HepG2 (cell line): Measurements from ENCODE around the gene PNKD. TPM values are rescaled to one million over a fixed set of nuclear protein-coding genes. Genes with fewer than 3 reads are reported as not detected.
A peak's percentile ranks its signal among the peaks of the same experiment; 100 is the strongest.

ENCODE experiments used
- CCDC6 ChIP-seq: sonication (generic); formaldehyde crosslinking; IDR thresholded peaks from 2 replicates; pipeline ENCODE4 v1.8.1; 2022; ENCODE audit warnings: mild to moderate bottlenecking, missing genetic modification reagents, moderate library complexity
- CEBPB ChIP-seq: IDR thresholded peaks from 2 replicates; pipeline ENCODE4 v1.6.1; 2011; ENCODE audit warnings: low read depth, low read length, improper control_type of control experiment, borderline replicate concordance
- HES4 ChIP-seq: sonication (generic); formaldehyde crosslinking; IDR thresholded peaks from 2 replicates; pipeline ENCODE4 v1.9.0; 2021; ENCODE audit warnings: mild to moderate bottlenecking, missing genetic modification reagents, borderline replicate concordance
- IKZF4 ChIP-seq: sonication (generic); formaldehyde crosslinking; IDR thresholded peaks from 2 replicates; pipeline ENCODE4 v1.5.1; 2020; ENCODE audit warnings: borderline replicate concordance, mild to moderate bottlenecking, low read depth, missing genetic modification reagents; ENCODE audit errors: not compliant biosample characterization
- MLLT10 ChIP-seq: sonication (generic); formaldehyde crosslinking; IDR thresholded peaks from 2 replicates; pipeline ENCODE4 v1.4.0; 2020; ENCODE audit warnings: missing genetic modification reagents
- MYNN ChIP-seq: sonication (generic); formaldehyde crosslinking; IDR thresholded peaks from 2 replicates; pipeline ENCODE4 v1.4.0; 2020; ENCODE audit warnings: mild to moderate bottlenecking, low read depth, missing genetic modification reagents
- SALL2 ChIP-seq: sonication (generic); formaldehyde crosslinking; IDR thresholded peaks from 2 replicates; pipeline ENCODE4 v1.8.1; 2023; ENCODE audit warnings: mild to moderate bottlenecking, missing genetic modification reagents, inconsistent platforms
- THAP11 ChIP-seq: IDR thresholded peaks from 2 replicates; pipeline ENCODE4 v1.6.1; 2016; ENCODE audit warnings: missing biosample characterization, missing genetic modification reagents
- ZBTB46 ChIP-seq: sonication (generic); formaldehyde crosslinking; IDR thresholded peaks from 2 replicates; pipeline ENCODE4 v1.4.0; 2020; ENCODE audit warnings: mild to moderate bottlenecking, missing genetic modification reagents, borderline replicate concordance
- ZNF160 ChIP-seq: sonication (generic); formaldehyde crosslinking; IDR thresholded peaks from 2 replicates; pipeline ENCODE4 v1.8.0; 2022; ENCODE audit warnings: mild to moderate bottlenecking, inconsistent platforms, missing genetic modification reagents
- ZNF225 ChIP-seq: sonication (generic); formaldehyde crosslinking; IDR thresholded peaks from 2 replicates; pipeline ENCODE4 v1.4.0; 2020; ENCODE audit warnings: mild to moderate bottlenecking, missing genetic modification reagents
- ZNF367 ChIP-seq: sonication (generic); formaldehyde crosslinking; IDR thresholded peaks from 2 replicates; pipeline ENCODE4 v1.4.0; 2020; ENCODE audit warnings: missing genetic modification reagents, borderline replicate concordance
- ZNF446 ChIP-seq: sonication (generic); formaldehyde crosslinking; IDR thresholded peaks from 2 replicates; pipeline ENCODE4 v1.5.0; 2020; ENCODE audit warnings: mild to moderate bottlenecking, missing genetic modification reagents
- ZNF841 ChIP-seq: sonication (generic); formaldehyde crosslinking; IDR thresholded peaks from 2 replicates; pipeline ENCODE4 v1.8.1; 2023; ENCODE audit warnings: missing genetic modification reagents, borderline replicate concordance
- ZNF879 ChIP-seq: sonication (generic); formaldehyde crosslinking; IDR thresholded peaks from 2 replicates; pipeline ENCODE4 v1.8.1; 2023; ENCODE audit warnings: missing genetic modification reagents
- ZNF883 ChIP-seq: sonication (generic); formaldehyde crosslinking; IDR thresholded peaks from 2 replicates; pipeline ENCODE4 v1.5.1; 2020; ENCODE audit warnings: mild to moderate bottlenecking, missing genetic modification reagents; ENCODE audit errors: not compliant biosample characterization
- ZSCAN12 ChIP-seq: sonication (generic); formaldehyde crosslinking; IDR thresholded peaks from 2 replicates; pipeline ENCODE4 v1.9.0; 2021; ENCODE audit warnings: mild to moderate bottlenecking, missing genetic modification reagents
- polyA plus RNA-seq, 8 experiments: library from polyadenylated mRNA; depleted of rRNA in 3 of 8; stranded (reverse) in 7 of 8; unstranded in 1 of 8; fragments of >200 nt; fragmentation: Illumina TruSeq in 4 of 8; extraction: Trizol in 4 of 8; gene quantifications; 2 replicates each; pipeline versions ENCODE4 v1.2.1 to v1.2.3, GENCODE V29; 2011 to 2016; ENCODE audit warnings: low read depth in 4 of 8, missing spikeins in 1 of 8, mixed read lengths in 1 of 8; ENCODE audit not compliant: insufficient read depth in 1 of 8
- total RNA-seq, 5 experiments: library from RNA; depleted of rRNA; stranded (reverse); fragments of >200 nt; fragmentation: Illumina TruSeq; extraction: Trizol; gene quantifications; 2 replicates each; pipeline ENCODE4 v1.2.3, GENCODE V29; 2016; ENCODE audit warnings: low read depth in 1 of 5
- TF ChIP-seq, protein P1 (sequence below): sonication (generic); formaldehyde crosslinking; IDR thresholded peaks from 2 replicates; pipeline ENCODE4 v1.4.0; 2020; ENCODE audit warnings: mild to moderate bottlenecking, missing genetic modification reagents
- TF ChIP-seq, protein P2 (sequence below): sonication (generic); formaldehyde crosslinking; IDR thresholded peaks from 2 replicates; pipeline ENCODE4 v1.8.0; 2022; ENCODE audit warnings: mild to moderate bottlenecking, missing genetic modification reagents
- TF ChIP-seq, protein P3 (sequence below): fragments of 450-650 bp; IDR thresholded peaks from 2 replicates; pipeline ENCODE4 v1.6.1; 2016
- TF ChIP-seq, protein P4 (sequence below): sonication (generic); formaldehyde crosslinking; IDR thresholded peaks from 2 replicates; pipeline ENCODE4 v1.9.0; 2021; ENCODE audit warnings: missing genetic modification reagents, borderline replicate concordance

PNKD gene
- total and polyA plus RNA-seq, 2 of the 13 experiments (the other 11 are each of a cell fraction or from before 2014, with no cell fraction given): 55.9 to 80.4 TPM

GRCh38 chr2:218322768-218323525 is 52.6 kb downstream of the PNKD start (continued):
- TF ChIP-seq, protein P1, sequence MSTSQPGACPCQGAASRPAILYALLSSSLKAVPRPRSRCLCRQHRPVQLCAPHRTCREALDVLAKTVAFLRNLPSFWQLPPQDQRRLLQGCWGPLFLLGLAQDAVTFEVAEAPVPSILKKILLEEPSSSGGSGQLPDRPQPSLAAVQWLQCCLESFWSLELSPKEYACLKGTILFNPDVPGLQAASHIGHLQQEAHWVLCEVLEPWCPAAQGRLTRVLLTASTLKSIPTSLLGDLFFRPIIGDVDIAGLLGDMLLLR (CRISPR knock-in tag): peak; percentile 61; the same call in 1 of the 2 replicates
- no peak for TF ChIP-seq ZNF883 (CRISPR knock-in tag)
- TF ChIP-seq ZNF841 (CRISPR knock-in tag): no peak
- TF ChIP-seq, protein P2, sequence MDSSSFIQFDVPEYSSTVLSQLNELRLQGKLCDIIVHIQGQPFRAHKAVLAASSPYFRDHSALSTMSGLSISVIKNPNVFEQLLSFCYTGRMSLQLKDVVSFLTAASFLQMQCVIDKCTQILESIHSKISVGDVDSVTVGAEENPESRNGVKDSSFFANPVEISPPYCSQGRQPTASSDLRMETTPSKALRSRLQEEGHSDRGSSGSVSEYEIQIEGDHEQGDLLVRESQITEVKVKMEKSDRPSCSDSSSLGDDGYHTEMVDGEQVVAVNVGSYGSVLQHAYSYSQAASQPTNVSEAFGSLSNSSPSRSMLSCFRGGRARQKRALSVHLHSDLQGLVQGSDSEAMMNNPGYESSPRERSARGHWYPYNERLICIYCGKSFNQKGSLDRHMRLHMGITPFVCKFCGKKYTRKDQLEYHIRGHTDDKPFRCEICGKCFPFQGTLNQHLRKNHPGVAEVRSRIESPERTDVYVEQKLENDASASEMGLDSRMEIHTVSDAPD (CRISPR knock-in tag): no peak
- TF ChIP-seq, protein P3, sequence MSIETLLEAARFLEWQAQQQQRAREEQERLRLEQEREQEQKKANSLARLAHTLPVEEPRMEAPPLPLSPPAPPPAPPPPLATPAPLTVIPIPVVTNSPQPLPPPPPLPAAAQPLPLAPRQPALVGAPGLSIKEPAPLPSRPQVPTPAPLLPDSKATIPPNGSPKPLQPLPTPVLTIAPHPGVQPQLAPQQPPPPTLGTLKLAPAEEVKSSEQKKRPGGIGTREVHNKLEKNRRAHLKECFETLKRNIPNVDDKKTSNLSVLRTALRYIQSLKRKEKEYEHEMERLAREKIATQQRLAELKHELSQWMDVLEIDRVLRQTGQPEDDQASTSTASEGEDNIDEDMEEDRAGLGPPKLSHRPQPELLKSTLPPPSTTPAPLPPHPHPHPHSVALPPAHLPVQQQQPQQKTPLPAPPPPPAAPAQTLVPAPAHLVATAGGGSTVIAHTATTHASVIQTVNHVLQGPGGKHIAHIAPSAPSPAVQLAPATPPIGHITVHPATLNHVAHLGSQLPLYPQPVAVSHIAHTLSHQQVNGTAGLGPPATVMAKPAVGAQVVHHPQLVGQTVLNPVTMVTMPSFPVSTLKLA: 0 out of 2 replicates have a peak, but pooled peaks have one; percentile 30
- TF ChIP-seq ZNF367 (CRISPR knock-in tag): no peak; the same call in 1 of the 2 replicates
- TF ChIP-seq ZNF446: peak; percentile 71; the same call in 1 of the 2 replicates
- peak; percentile 89 for TF ChIP-seq CCDC6 (CRISPR knock-in tag)
- peak; percentile 58 for TF ChIP-seq HES4
- TF ChIP-seq IKZF4 (CRISPR knock-in tag): no peak
- TF ChIP-seq SALL2 (CRISPR knock-in tag): no peak; the same call in 1 of the 2 replicates
- no peak for TF ChIP-seq MYNN (CRISPR knock-in tag)
- TF ChIP-seq MLLT10 (CRISPR knock-in tag): no peak
- no peak for TF ChIP-seq ZSCAN12 (CRISPR knock-in tag)
- peak; percentile 82; the same call in 1 of the 2 replicates for TF ChIP-seq ZNF160 (CRISPR knock-in tag)
- TF ChIP-seq CEBPB: no peak
- TF ChIP-seq THAP11: peak; percentile 62
- TF ChIP-seq, protein P4, sequence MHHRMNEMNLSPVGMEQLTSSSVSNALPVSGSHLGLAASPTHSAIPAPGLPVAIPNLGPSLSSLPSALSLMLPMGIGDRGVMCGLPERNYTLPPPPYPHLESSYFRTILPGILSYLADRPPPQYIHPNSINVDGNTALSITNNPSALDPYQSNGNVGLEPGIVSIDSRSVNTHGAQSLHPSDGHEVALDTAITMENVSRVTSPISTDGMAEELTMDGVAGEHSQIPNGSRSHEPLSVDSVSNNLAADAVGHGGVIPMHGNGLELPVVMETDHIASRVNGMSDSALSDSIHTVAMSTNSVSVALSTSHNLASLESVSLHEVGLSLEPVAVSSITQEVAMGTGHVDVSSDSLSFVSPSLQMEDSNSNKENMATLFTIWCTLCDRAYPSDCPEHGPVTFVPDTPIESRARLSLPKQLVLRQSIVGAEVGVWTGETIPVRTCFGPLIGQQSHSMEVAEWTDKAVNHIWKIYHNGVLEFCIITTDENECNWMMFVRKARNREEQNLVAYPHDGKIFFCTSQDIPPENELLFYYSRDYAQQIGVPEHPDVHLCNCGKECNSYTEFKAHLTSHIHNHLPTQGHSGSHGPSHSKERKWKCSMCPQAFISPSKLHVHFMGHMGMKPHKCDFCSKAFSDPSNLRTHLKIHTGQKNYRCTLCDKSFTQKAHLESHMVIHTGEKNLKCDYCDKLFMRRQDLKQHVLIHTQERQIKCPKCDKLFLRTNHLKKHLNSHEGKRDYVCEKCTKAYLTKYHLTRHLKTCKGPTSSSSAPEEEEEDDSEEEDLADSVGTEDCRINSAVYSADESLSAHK: no peak
- peak; percentile 86; the same call in 1 of the 2 replicates for TF ChIP-seq ZNF879 (CRISPR knock-in tag)
- no peak for TF ChIP-seq ZBTB46 (CRISPR knock-in tag)
- no peak for TF ChIP-seq ZNF225 (CRISPR knock-in tag)
